SH-SY5Y (cell line): ENCODE results near the gene E2F3.

Source experiments
- GATA2 ChIP-seq: IDR thresholded peaks from 2 replicates; pipeline ENCODE4 v1.6.1; 2011; ENCODE audit warnings: mild to moderate bottlenecking, low read depth, low read length
- GATA3 ChIP-seq: IDR thresholded peaks from 2 replicates; pipeline ENCODE4 v1.6.1; 2011; ENCODE audit warnings: low read depth, mild to moderate bottlenecking, low read length, moderate library complexity

GRCh38 chr6:20370801-20371200 lies 30.9 kb upstream of the E2F3 start:
- no peak for TF ChIP-seq GATA2
- no peak for TF ChIP-seq GATA3
